22Rv1 (cell line): Measurements from ENCODE around the gene MROH9.

ENCODE experiments used
- ZFX ChIP-seq: fragments of 450-650 bp; IDR thresholded peaks from 2 replicates; pipeline ENCODE4 v1.6.1; 2017; ENCODE audit warnings: antibody characterized with exemption, borderline replicate concordance
- TF ChIP-seq, protein P1 (sequence below): fragments of 450-650 bp; IDR thresholded peaks from 2 replicates; pipeline ENCODE4 v1.5.1; 2017; ENCODE audit warnings: mild to moderate bottlenecking

DNA sequence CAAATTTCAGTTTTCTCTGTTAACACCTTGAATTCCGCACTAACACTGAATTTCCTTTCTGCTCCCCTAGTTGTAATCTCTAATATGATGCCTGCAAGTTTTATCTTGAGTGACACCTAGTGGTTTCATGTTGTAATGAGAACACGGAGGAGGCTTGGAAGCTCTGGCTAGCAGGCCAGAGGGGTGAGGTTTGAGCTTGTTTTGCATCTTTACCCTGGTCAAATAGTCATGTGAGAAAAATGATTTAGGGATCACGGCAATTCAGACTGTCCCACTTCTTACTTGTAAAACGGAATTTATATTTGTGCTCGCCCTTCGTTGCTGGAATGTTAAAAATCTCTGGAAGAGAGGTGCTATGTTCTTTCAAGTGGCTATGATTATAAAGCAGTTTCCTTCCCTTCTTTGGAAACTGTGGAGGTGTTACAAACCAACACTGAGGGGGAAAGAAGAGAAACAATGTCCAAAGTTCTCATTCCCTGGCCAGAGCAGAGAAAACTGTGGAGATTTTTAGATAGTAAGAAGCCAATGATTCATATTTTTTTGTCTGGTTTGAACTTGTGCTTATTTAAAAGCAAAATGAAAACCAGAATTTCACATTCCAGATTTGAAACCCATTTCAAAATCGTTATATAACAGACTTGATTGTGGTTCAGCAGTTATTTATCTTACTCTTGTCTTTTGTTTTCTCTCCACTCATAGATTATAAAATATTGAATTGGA lies 5.3 kb upstream of the MROH9 start:
- TF ChIP-seq, protein P1, sequence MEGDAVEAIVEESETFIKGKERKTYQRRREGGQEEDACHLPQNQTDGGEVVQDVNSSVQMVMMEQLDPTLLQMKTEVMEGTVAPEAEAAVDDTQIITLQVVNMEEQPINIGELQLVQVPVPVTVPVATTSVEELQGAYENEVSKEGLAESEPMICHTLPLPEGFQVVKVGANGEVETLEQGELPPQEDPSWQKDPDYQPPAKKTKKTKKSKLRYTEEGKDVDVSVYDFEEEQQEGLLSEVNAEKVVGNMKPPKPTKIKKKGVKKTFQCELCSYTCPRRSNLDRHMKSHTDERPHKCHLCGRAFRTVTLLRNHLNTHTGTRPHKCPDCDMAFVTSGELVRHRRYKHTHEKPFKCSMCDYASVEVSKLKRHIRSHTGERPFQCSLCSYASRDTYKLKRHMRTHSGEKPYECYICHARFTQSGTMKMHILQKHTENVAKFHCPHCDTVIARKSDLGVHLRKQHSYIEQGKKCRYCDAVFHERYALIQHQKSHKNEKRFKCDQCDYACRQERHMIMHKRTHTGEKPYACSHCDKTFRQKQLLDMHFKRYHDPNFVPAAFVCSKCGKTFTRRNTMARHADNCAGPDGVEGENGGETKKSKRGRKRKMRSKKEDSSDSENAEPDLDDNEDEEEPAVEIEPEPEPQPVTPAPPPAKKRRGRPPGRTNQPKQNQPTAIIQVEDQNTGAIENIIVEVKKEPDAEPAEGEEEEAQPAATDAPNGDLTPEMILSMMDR, result peak; percentile 91
- TF ChIP-seq ZFX, result no peak
